Measurements from ENCODE around the gene SPDL1.

DNA sequence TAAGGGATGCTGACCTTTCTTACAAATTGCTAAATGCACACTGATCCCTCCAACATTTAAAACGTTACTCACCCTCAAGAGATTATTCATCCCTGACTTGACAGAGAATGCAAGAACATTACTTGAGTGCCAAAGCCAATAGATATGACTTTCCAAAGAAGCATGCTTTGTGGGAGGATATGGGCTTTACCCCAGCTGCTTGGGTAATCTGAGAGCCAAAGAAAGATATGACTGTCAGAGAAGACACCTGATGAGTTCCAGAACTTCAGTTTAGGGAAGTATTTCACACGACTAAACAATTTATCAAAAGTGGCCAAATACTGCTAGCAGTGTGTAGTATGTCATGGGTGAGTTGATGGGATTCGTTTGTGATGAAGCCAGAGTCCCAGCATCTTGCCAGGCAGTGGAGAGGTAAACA, 7.4 kb upstream of the SPDL1 start:
- TF ChIP-seq POLR2AphosphoS5 (IDR thresholded peaks at IDR 0.05; ENCODE audit: low read depth, low read length) (no peak), POLR2A (IDR thresholded peaks at IDR 0.05; ENCODE audit: low read depth, low read length) (no peak)
